Caco-2 (cell line): ENCODE measurements around the gene KRTAP2-2. TPM values are rescaled to one million over a fixed set of nuclear protein-coding genes. Genes with fewer than 3 reads are reported as not detected.
"Not testable (repeated sequence)": the region's sequence is repeated elsewhere in the genome, so short reads cannot be mapped to it uniquely, and the experiment has no call there.

Source experiments
- BruUV-seq: library from RNA; stranded (reverse); fragments of 400-500 nt; replicated peaks from 2 replicates; lab custom pipeline; 2021; lab: Mats Ljungman, UMichigan
- CTCF ChIA-PET: fragments of 300-600 bp; sonication (Branson Sonifier 250); formaldehyde crosslinking; loops from one replicate; lab custom pipeline; 2022; ENCODE audit warnings: antibody characterized with exemption; lab: Charles Lee
- POLR2A ChIA-PET: fragments of 300-600 bp; sonication (Branson Sonifier 250); formaldehyde crosslinking; loops from one replicate; lab custom pipeline; 2022; ENCODE audit warnings: antibody characterized with exemption; lab: Charles Lee
- DNase-seq, 2 experiments: peaks; one replicate each; pipeline versions ENCODE4 v3.0.0 to v3.0.0-alpha.2; 2020 to 2022
- H3K27me3 ChIP-seq: replicated peaks from 2 replicates; pipeline ENCODE4 v1.6.0; 2011; ENCODE audit warnings: low read length; ENCODE audit not compliant: control insufficient read depth, insufficient read depth
- H3K36me3 ChIP-seq: 2 replicates; pipeline ENCODE4 v1.5.1; 2011; ENCODE audit warnings: low read length; ENCODE audit not compliant: control insufficient read depth, insufficient read depth
- H3K4me1 ChIP-seq: fragments of 250-450 bp; sonication (Bioruptor Pico); 2 replicates; pipeline ENCODE4 v1.5.1; 2020; ENCODE audit warnings: mild to moderate bottlenecking
- H3K4me3 ChIP-seq: 2 replicates; pipeline ENCODE4 v1.5.1; 2011; ENCODE audit warnings: low read depth, mild to moderate bottlenecking, control low read depth, low read length
- H3K9me3 ChIP-seq: fragments of 250-450 bp; sonication (Bioruptor Pico); 2 replicates; pipeline ENCODE4 v1.5.1; 2020; ENCODE audit warnings: mild to moderate bottlenecking, moderate library complexity
- H3K27ac Mint-ChIP-seq: one replicate; pipeline ENCODE4 v1.8.0; 2022; ENCODE audit warnings: mixed read lengths; ENCODE audit not compliant: unreplicated experiment
- H3K27me3 Mint-ChIP-seq: one replicate; pipeline ENCODE4 v1.8.0; 2022; ENCODE audit warnings: mixed read lengths; ENCODE audit not compliant: insufficient read depth, unreplicated experiment
- H3K36me3 Mint-ChIP-seq: one replicate; pipeline ENCODE4 v1.8.0; 2022; ENCODE audit warnings: mild to moderate bottlenecking, mixed read lengths; ENCODE audit not compliant: insufficient read depth, unreplicated experiment
- H3K4me1 Mint-ChIP-seq: one replicate; pipeline ENCODE4 v1.8.0; 2022; ENCODE audit warnings: low read depth, mixed read lengths; ENCODE audit not compliant: unreplicated experiment
- H3K4me3 Mint-ChIP-seq: one replicate; pipeline ENCODE4 v1.8.0; 2022; ENCODE audit warnings: mild to moderate bottlenecking, moderate library complexity, mixed read lengths; ENCODE audit not compliant: unreplicated experiment
- H3K9me3 Mint-ChIP-seq: one replicate; pipeline ENCODE4 v1.8.0; 2022; ENCODE audit warnings: mixed read lengths; ENCODE audit not compliant: unreplicated experiment
- CTCF ChIP-seq, 2 experiments: fragments of 200-600 bp in 1 of 2; IDR thresholded peaks; 1 replicate in 1 of 2; 2 replicates in 1 of 2; pipeline versions ENCODE4 v1.5.1 to v1.8.0; 2011 to 2022; ENCODE audit warnings: antibody characterized with exemption in 1 of 2, control low read depth in 1 of 2, inconsistent platforms in 1 of 2, low read depth in 1 of 2, low read length in 1 of 2, mild to moderate bottlenecking in 1 of 2, moderate library complexity in 1 of 2; ENCODE audit not compliant: insufficient read depth in 1 of 2, severe bottlenecking in 1 of 2, unreplicated experiment in 1 of 2
- intact Hi-C: fragments of 100-400 bp; cut with micrococcal nuclease; formaldehyde crosslinking; loops from one replicate; pipeline ENCODE4 v1.10.0; 2022; ENCODE audit not compliant: unreplicated experiment
- total RNA-seq: library from RNA; stranded (reverse); gene quantifications from 2 replicates; pipeline ENCODE4 v1.2.3, GENCODE V29; 2022

KRTAP2-2 gene
- total RNA-seq, 1 experiment from 2014 or later, result not detected

GRCh38 chr17:41057547-41057946 is 2.5 kb upstream of the KRTAP2-2 start:
- H3K4me3 Mint-ChIP-seq, result no peak overlapping the region
- H3K4me1 Mint-ChIP-seq, result peaks cover 46% of the 10 kb centered on the region
- no peak for DNase-seq
- POLR2A ChIA-PET, result no interaction called here
- Histone ChIP-seq H3K4me3 (no peak overlapping the region), H3K4me1 (peaks cover 53% of the 10 kb centered on the region), H3K27me3 (no peaks in the 10 kb centered on the region), H3K36me3 (no peaks in the 10 kb centered on the region), H3K9me3 (peaks cover 13% of the 10 kb centered on the region)
- no TSS peak for BruUV-seq
- peaks cover 10% of the 10 kb centered on the region for H3K9me3 Mint-ChIP-seq
- H3K36me3 Mint-ChIP-seq, result peaks cover 13% of the 10 kb centered on the region
- intact Hi-C loops, result no loop called here
- CTCF ChIA-PET, result no interaction called here
- H3K27me3 Mint-ChIP-seq, result no peaks in the 10 kb centered on the region
- no peak for TF ChIP-seq CTCF (IDR thresholded peaks at IDR 0.05; ENCODE audit: insufficient read depth in 1 of 2, low read depth in 1 of 2, low read length in 1 of 2, severe bottlenecking in 1 of 2, unreplicated experiment in 1 of 2)
- peak overlapping the region; percentile 76 for H3K27ac Mint-ChIP-seq

GRCh38 chr17:41054556-41054955 is 474 bp downstream of the KRTAP2-2 start:
- POLR2A ChIA-PET, DNase-seq, H3K4me3 ChIP-seq, H3K27me3 Mint-ChIP-seq, H3K9me3 Mint-ChIP-seq, CTCF ChIA-PET, H3K4me3 Mint-ChIP-seq, BruUV-seq, H3K9me3 ChIP-seq, H3K36me3 ChIP-seq, H3K27me3 ChIP-seq, intact Hi-C loops: not testable (repeated sequence)
- peak overlapping the region; percentile 53 for H3K27ac Mint-ChIP-seq
- peaks cover 32% of the 10 kb centered on the region for H3K4me1 Mint-ChIP-seq
- peaks cover 16% of the 10 kb centered on the region for H3K36me3 Mint-ChIP-seq
- peaks cover 28% of the 10 kb centered on the region for H3K4me1 ChIP-seq

GRCh38 chr17:41054025-41054424 is 1.0 kb downstream of the KRTAP2-2 start:
- Mint-ChIP-seq H3K27ac (peak overlapping the region; percentile 53), H3K27me3 (no peaks in the 10 kb centered on the region), H3K4me3 (no peak overlapping the region), H3K4me1 (peaks cover 28% of the 10 kb centered on the region), H3K9me3 (peaks cover 10% of the 10 kb centered on the region), H3K36me3 (peaks cover 11% of the 10 kb centered on the region)
- ChIA-PET POLR2A (no interaction called here), CTCF (no interaction called here)
- Histone ChIP-seq H3K4me1 (peaks cover 28% of the 10 kb centered on the region), H3K36me3 (no peaks in the 10 kb centered on the region), H3K4me3 (no peak overlapping the region), H3K9me3 (peaks cover 8% of the 10 kb centered on the region), H3K27me3 (no peaks in the 10 kb centered on the region)
- intact Hi-C loops, result no loop called here
- no TSS peak for BruUV-seq
- DNase-seq, result peak; percentile 40 to 50
- TF ChIP-seq CTCF (IDR thresholded peaks at IDR 0.05; ENCODE audit: insufficient read depth in 1 of 2, low read depth in 1 of 2, low read length in 1 of 2, severe bottlenecking in 1 of 2, unreplicated experiment in 1 of 2), result no peak

GRCh38 chr17:41052566-41052965 is 2.5 kb downstream of the KRTAP2-2 start:
- POLR2A ChIA-PET, result no interaction called here

More at GRCh38 chr17:41052566-41052965, 2.5 kb downstream of the KRTAP2-2 start:
- no TSS peak for BruUV-seq
- peaks cover 28% of the 10 kb centered on the region for H3K4me1 ChIP-seq
- H3K36me3 ChIP-seq, result no peaks in the 10 kb centered on the region
- Mint-ChIP-seq H3K4me3 (no peak overlapping the region), H3K4me1 (peaks cover 31% of the 10 kb centered on the region), H3K27me3 (no peaks in the 10 kb centered on the region), H3K27ac (no peak overlapping the region), H3K36me3 (peaks cover 5% of the 10 kb centered on the region), H3K9me3 (peaks cover 10% of the 10 kb centered on the region)
- intact Hi-C loops, result no loop called here
- peaks cover 8% of the 10 kb centered on the region for H3K9me3 ChIP-seq
- TF ChIP-seq CTCF (IDR thresholded peaks at IDR 0.05; ENCODE audit: insufficient read depth in 1 of 2, low read depth in 1 of 2, low read length in 1 of 2, severe bottlenecking in 1 of 2, unreplicated experiment in 1 of 2), result no peak
- no peak overlapping the region for H3K4me3 ChIP-seq
- H3K27me3 ChIP-seq, result no peaks in the 10 kb centered on the region
- DNase-seq, result no peak
- CTCF ChIA-PET, result no interaction called here
